Ishikawa (cell line): ENCODE data around the gene EZR.

Source experiments
- CREB1 ChIP-seq: IDR thresholded peaks from 2 replicates; pipeline ENCODE4 v1.6.1; 2012; ENCODE audit warnings: low read depth
- EP300 ChIP-seq: IDR thresholded peaks from 2 replicates; pipeline ENCODE4 v1.6.1; 2012; ENCODE audit warnings: borderline replicate concordance
- FOXM1 ChIP-seq: IDR thresholded peaks from 2 replicates; pipeline ENCODE4 v1.6.1; 2012; ENCODE audit warnings: low read depth, borderline replicate concordance
- RAD21 ChIP-seq: IDR thresholded peaks from 2 replicates; pipeline ENCODE4 v1.6.1; 2012; ENCODE audit warnings: low read depth
- TAF1 ChIP-seq: IDR thresholded peaks from 2 replicates; pipeline ENCODE4 v1.6.1; 2012; ENCODE audit warnings: low read depth, mild to moderate bottlenecking
- TCF12 ChIP-seq: IDR thresholded peaks from 2 replicates; pipeline ENCODE4 v1.6.1; 2012; ENCODE audit warnings: low read depth
- YY1 ChIP-seq: IDR thresholded peaks from 2 replicates; pipeline ENCODE4 v1.6.1; 2012; ENCODE audit warnings: low read depth
- TF ChIP-seq, protein P1 (sequence below): IDR thresholded peaks from 2 replicates; pipeline ENCODE4 v1.6.1; 2012; ENCODE audit warnings: low read depth, mild to moderate bottlenecking
- TF ChIP-seq, protein P2 (sequence below): IDR thresholded peaks from 2 replicates; pipeline ENCODE4 v1.6.1; 2012

DNA sequence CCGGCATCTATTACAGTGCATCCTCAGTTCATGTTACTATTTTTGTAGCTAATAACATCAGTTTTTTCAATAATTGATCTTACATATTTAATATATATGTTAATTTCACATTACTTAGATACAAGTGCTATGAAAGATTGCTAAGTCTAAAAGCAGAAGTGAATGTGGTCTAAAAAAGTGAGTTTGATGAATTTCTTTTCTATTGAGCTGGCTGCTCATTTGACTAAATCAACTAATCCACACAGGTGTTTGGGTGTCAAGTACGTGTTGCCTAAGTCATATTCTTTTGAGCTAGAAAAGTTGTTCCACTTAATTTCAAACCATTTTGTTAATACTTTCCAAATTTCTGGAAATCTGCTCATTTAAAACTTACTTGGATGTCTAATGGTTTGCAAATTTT is 46.6 kb upstream of the EZR start:
- TF ChIP-seq, protein P1, sequence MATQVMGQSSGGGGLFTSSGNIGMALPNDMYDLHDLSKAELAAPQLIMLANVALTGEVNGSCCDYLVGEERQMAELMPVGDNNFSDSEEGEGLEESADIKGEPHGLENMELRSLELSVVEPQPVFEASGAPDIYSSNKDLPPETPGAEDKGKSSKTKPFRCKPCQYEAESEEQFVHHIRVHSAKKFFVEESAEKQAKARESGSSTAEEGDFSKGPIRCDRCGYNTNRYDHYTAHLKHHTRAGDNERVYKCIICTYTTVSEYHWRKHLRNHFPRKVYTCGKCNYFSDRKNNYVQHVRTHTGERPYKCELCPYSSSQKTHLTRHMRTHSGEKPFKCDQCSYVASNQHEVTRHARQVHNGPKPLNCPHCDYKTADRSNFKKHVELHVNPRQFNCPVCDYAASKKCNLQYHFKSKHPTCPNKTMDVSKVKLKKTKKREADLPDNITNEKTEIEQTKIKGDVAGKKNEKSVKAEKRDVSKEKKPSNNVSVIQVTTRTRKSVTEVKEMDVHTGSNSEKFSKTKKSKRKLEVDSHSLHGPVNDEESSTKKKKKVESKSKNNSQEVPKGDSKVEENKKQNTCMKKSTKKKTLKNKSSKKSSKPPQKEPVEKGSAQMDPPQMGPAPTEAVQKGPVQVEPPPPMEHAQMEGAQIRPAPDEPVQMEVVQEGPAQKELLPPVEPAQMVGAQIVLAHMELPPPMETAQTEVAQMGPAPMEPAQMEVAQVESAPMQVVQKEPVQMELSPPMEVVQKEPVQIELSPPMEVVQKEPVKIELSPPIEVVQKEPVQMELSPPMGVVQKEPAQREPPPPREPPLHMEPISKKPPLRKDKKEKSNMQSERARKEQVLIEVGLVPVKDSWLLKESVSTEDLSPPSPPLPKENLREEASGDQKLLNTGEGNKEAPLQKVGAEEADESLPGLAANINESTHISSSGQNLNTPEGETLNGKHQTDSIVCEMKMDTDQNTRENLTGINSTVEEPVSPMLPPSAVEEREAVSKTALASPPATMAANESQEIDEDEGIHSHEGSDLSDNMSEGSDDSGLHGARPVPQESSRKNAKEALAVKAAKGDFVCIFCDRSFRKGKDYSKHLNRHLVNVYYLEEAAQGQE = no peak
- no peak for TF ChIP-seq EP300
- no peak for TF ChIP-seq TAF1
- no peak for TF ChIP-seq RAD21
- TF ChIP-seq, protein P2, sequence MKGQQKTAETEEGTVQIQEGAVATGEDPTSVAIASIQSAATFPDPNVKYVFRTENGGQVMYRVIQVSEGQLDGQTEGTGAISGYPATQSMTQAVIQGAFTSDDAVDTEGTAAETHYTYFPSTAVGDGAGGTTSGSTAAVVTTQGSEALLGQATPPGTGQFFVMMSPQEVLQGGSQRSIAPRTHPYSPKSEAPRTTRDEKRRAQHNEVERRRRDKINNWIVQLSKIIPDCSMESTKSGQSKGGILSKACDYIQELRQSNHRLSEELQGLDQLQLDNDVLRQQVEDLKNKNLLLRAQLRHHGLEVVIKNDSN = no peak
- TF ChIP-seq YY1 = no peak
- TF ChIP-seq CREB1 = no peak
- TF ChIP-seq TCF12 = no peak
- TF ChIP-seq FOXM1 = no peak
